ENCODE results near the gene NUB1. TPM values are rescaled to one million over a fixed set of nuclear protein-coding genes. Genes with fewer than 3 reads are reported as not detected.

Gene NUB1
- total RNA-seq, 4 donors from 2014 or later: 50.5 to 60.3 (median 54.8) TPM

GRCh38 chr7:151377406-151377805, 35.8 kb downstream of the NUB1 start:
- peaks cover 17% of the 10 kb centered on the region for H3K27me3 ChIP-seq
- WGBS, 2 donors (ENCODE audit: low coverage in 1 of 2): 89 to 94% methylated on average over 3 to 10 of the region's 12 CpGs
- no peak for ATAC-seq

GRCh38 chr7:151378011-151378410, 36.4 kb downstream of the NUB1 start:
- Histone ChIP-seq H3K4me3 (no peak overlapping the region), H3K27me3 (peaks cover 23% of the 10 kb centered on the region), H3K9me3 (no peaks in the 10 kb centered on the region), H3K36me3 (peaks cover 0 to 70% of the 10 kb centered on the region in 2 donors), H3K4me1 (peaks cover 0 to 21% (median 9%) of the 10 kb centered on the region in 3 donors), H3K27ac (no peak overlapping the region)
- ATAC-seq: no peak
- WGBS, 2 donors (ENCODE audit: low coverage in 1 of 2): 50 to 87% methylated on average over 2 to 5 of the region's 9 CpGs
- TF ChIP-seq EP300 (IDR thresholded peaks at IDR 0.05) (no peak), CTCF (IDR thresholded peaks at IDR 0.05) (no peak), POLR2A (IDR thresholded peaks at IDR 0.05) (no peak), POLR2AphosphoS5 (IDR thresholded peaks at IDR 0.05) (no peak)

More at GRCh38 chr7:151377406-151377805, 35.8 kb downstream of the NUB1 start:
- Histone ChIP-seq H3K36me3 (peaks cover 0 to 76% of the 10 kb centered on the region in 2 donors), H3K4me3 (no peak overlapping the region), H3K9me3 (no peaks in the 10 kb centered on the region), H3K4me1 (peaks cover 0 to 19% (median 9%) of the 10 kb centered on the region in 3 donors), H3K27ac (no peak overlapping the region)
- no peak for TF ChIP-seq EP300 (IDR thresholded peaks at IDR 0.05)
- TF ChIP-seq POLR2AphosphoS5 (IDR thresholded peaks at IDR 0.05): no peak
- no peak for TF ChIP-seq POLR2A (IDR thresholded peaks at IDR 0.05)
- no peak for TF ChIP-seq CTCF (IDR thresholded peaks at IDR 0.05)

GRCh38 chr7:151378496-151379192, 37.0 kb downstream of the NUB1 start:
- Histone ChIP-seq H3K9me3 (no peaks in the 10 kb centered on the region), H3K27me3 (peaks cover 30% of the 10 kb centered on the region), H3K36me3 (peaks cover 0 to 64% of the 10 kb centered on the region in 2 donors), H3K27ac (no peak overlapping the region), H3K4me3 (no peak overlapping the region), H3K4me1 (peaks cover 0 to 21% (median 9%) of the 10 kb centered on the region in 3 donors)
- TF ChIP-seq EP300 (IDR thresholded peaks at IDR 0.05): no peak
- TF ChIP-seq POLR2A (IDR thresholded peaks at IDR 0.05): no peak
- TF ChIP-seq POLR2AphosphoS5 (IDR thresholded peaks at IDR 0.05): no peak
- TF ChIP-seq CTCF (IDR thresholded peaks at IDR 0.05): no peak
- 85% methylated on average over 4 of the region's 17 CpGs; no CpG with 5 or more reads in 1 of the 2 donors for WGBS, 2 donors (ENCODE audit: low coverage in 1 of 2)
- no peak for ATAC-seq

- no peak overlapping the region for H3K4me3 ChIP-seq
- H3K27ac ChIP-seq: no peak overlapping the region
- H3K27me3 ChIP-seq: peaks cover 35% of the 10 kb centered on the region
- TF ChIP-seq POLR2A (IDR thresholded peaks at IDR 0.05): no peak
- TF ChIP-seq EP300 (IDR thresholded peaks at IDR 0.05): no peak
- TF ChIP-seq POLR2AphosphoS5 (IDR thresholded peaks at IDR 0.05): no peak
- no peak for TF ChIP-seq CTCF (IDR thresholded peaks at IDR 0.05)
- H3K36me3 ChIP-seq: peaks cover 0 to 59% of the 10 kb centered on the region in 2 donors
- ATAC-seq: no peak
- H3K4me1 ChIP-seq: peaks cover 0 to 21% (median 9%) of the 10 kb centered on the region in 3 donors
- 93 to 96% methylated on average over 2 to 3 of the region's 6 CpGs for WGBS, 2 donors (ENCODE audit: low coverage in 1 of 2)
- no peaks in the 10 kb centered on the region for H3K9me3 ChIP-seq
Observed at GRCh38 chr7:151379193-151379520, 37.5 kb downstream of the NUB1 start.
